VCaP (cell line): ENCODE measurements around the gene TOMM22.

Experiments used
- H3K27ac ChIP-seq: fragments of 450-650 bp; 2 replicates; pipeline ENCODE4 v1.5.1; 2017
- CTCF ChIP-seq: fragments of 450-650 bp; conservative IDR thresholded peaks from 2 replicates; pipeline ENCODE4 v1.5.1; 2017; ENCODE audit warnings: mild to moderate bottlenecking, moderate library complexity

The TOMM22 gene

GRCh38 chr22:38700789-38701628, 19.3 kb downstream of the TOMM22 start, which contains the start of gene JOSD1:
TSS of gene JOSD1 (minus strand) at chr22:38700943. CDS start at chr22:38699987, 956 bp downstream.
- H3K27ac ChIP-seq: peak within 1 kb of the TSS; percentile 85

GRCh38 chr22:38704654-38705234, 23.0 kb downstream of the TOMM22 start:
- H3K27ac ChIP-seq: peak overlapping the region; percentile 90

More at GRCh38 chr22:38700789-38701628, 19.3 kb downstream of the TOMM22 start, which contains the start of gene JOSD1:
- TF ChIP-seq CTCF: no peak

GRCh38 chr22:38705235-38706100, 23.7 kb downstream of the TOMM22 start, which contains the start of gene GTPBP1:
TSS of gene GTPBP1 (plus strand) at chr22:38705944. CDS start at chr22:38705956, 12 bp downstream.
- no peak for TF ChIP-seq CTCF
- H3K27ac ChIP-seq: peak within 1 kb of the TSS; percentile 90

More at GRCh38 chr22:38704654-38705234, 23.0 kb downstream of the TOMM22 start:
- no peak for TF ChIP-seq CTCF

- H3K27ac ChIP-seq: peak overlapping the region; percentile 90
- no peak for TF ChIP-seq CTCF
Observed at GRCh38 chr22:38706101-38706900, 24.5 kb downstream of the TOMM22 start.

GRCh38 chr22:38706901-38707195, 25.1 kb downstream of the TOMM22 start:
- no peak for TF ChIP-seq CTCF
- peak overlapping the region; percentile 90 for H3K27ac ChIP-seq

GRCh38 chr22:38707346-38707745, 25.6 kb downstream of the TOMM22 start:
- TF ChIP-seq CTCF: no peak
- H3K27ac ChIP-seq: peak overlapping the region; percentile 90
